ENCODE measurements around the gene CCDC39.

DNA sequence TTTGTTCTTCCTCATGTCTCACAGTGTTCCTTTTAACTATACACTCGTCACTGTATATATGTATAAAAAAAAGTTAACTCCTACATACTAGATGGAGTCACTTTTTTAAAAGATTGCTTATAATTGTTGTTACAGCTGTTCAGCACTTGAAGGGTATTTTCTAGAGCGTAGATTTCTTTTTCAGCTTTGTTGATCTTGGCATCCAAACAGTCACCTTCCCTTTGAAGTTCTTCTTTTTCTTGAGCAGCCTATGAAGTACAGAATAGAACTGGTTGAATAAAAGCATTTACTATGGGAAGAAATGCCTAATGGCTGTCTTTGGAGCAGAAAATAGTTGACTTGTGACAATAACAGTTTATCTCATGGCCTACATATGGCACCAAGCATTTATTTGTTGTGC, 59.6 kb downstream of the CCDC39 start:
- TF ChIP-seq RAD21 (IDR thresholded peaks at IDR 0.05 in 1 of 2, conservative IDR thresholded peaks at IDR 0.05 in 1 of 2; ENCODE audit: low read depth in 2 of 2, low read length in 2 of 2) (no peak), YY1 (IDR thresholded peaks at IDR 0.05; ENCODE audit: low read depth, low read length) (no peak), EP300 (IDR thresholded peaks at IDR 0.05; ENCODE audit: borderline replicate concordance in 1 of 2, low read depth in 2 of 2, low read length in 2 of 2) (no peak)
- TF ChIP-seq, protein P1, sequence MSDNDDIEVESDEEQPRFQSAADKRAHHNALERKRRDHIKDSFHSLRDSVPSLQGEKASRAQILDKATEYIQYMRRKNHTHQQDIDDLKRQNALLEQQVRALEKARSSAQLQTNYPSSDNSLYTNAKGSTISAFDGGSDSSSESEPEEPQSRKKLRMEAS (IDR thresholded peaks at IDR 0.05): no peak
- TF ChIP-seq, protein P2, sequence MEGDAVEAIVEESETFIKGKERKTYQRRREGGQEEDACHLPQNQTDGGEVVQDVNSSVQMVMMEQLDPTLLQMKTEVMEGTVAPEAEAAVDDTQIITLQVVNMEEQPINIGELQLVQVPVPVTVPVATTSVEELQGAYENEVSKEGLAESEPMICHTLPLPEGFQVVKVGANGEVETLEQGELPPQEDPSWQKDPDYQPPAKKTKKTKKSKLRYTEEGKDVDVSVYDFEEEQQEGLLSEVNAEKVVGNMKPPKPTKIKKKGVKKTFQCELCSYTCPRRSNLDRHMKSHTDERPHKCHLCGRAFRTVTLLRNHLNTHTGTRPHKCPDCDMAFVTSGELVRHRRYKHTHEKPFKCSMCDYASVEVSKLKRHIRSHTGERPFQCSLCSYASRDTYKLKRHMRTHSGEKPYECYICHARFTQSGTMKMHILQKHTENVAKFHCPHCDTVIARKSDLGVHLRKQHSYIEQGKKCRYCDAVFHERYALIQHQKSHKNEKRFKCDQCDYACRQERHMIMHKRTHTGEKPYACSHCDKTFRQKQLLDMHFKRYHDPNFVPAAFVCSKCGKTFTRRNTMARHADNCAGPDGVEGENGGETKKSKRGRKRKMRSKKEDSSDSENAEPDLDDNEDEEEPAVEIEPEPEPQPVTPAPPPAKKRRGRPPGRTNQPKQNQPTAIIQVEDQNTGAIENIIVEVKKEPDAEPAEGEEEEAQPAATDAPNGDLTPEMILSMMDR (IDR thresholded peaks at IDR 0.05; ENCODE audit: control extremely low read depth in 1 of 3, insufficient read depth in 1 of 3, low read depth in 1 of 3, low read length in 3 of 3): no peak
